ENCODE measurements around the gene STAM.

STAM gene

DNA sequence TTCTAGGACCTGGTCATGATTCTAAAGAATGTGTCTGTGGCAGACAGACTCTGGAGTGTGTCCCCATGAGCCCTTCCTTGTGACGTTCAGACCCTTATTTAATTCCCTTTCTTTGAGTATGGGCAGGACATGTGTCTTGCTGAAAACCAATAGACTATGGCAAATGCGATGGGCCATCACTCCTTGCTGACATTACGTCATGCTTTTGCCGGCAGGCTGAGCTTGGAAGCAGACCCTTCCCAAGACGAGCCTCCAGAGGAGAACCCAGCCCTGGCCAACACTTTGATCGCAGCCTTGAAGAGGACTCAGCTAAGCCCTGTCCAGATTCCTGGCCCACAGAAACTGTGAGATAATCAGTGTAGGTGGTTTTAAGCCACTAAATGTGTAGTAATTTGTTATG lies 89.7 kb downstream of the STAM start:
- DNase-seq: no peak

GRCh38 chr10:17734432-17735080 lies 90.6 kb downstream of the STAM start:
- DNase-seq: no peak

DNA sequence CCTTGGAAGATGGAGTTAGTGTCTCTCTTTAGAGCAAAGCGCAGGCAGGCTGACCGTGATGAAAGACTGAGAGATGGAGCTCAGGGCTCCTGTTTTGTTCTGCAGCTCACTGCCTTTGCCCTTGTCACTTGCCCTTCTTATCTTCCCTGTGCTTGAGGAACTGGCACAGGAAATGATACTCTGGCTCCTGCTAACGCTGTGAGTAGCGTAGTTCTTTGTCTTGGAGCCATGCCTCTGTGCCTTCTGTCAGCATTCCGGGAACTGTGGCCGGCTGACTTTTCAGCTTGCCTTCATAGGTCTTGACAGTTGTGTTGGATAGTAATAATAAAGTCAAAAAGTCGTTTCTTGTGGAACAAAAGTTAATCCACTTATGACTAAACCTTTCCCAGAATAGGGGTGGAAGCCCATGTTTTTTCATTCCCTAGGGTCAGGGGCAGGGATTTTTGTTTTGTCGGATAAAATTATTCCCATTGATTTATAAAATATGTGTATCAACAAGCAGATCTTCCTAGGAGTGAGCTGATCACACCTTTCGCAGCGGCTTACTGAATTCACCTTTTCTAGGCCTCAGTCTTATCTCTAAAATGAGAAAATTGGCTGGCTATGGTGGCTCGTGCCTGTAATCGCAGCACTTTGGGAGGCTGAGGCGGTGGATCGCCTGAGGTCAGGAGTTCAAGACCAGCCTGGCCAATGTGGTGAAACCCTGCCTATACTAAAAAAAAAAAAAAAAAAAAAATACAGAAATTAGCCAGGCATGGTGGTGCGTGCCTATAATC lies 91.4 kb downstream of the STAM start:
- no peak for DNase-seq

DNA sequence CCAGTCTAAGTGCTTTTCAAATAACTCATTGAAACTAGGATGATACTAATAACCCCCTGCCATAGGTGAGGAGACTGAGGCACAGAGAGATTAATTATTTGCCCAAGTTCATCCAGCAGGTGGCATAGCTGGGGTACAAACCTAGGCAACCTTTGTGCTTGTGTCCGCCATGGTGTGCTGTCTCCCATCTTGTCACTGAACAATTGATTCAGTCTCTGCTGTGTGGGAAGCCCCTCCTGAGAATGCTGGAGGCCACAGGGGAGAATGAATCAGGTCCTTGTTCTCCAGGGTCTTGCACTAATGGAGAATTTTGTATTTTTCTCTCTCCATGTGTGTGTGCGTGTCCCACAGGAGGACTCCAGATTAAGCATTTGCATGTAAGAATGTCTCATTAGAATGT lies 92.3 kb downstream of the STAM start:
- DNase-seq: no peak

- DNase-seq: no peak
These were observed 93.3 kb downstream of the STAM start for GRCh38 chr10:17737027-17737965.

- no peak for DNase-seq
These were observed 96.7 kb downstream of the STAM start for GRCh38 chr10:17740668-17741067.

DNA sequence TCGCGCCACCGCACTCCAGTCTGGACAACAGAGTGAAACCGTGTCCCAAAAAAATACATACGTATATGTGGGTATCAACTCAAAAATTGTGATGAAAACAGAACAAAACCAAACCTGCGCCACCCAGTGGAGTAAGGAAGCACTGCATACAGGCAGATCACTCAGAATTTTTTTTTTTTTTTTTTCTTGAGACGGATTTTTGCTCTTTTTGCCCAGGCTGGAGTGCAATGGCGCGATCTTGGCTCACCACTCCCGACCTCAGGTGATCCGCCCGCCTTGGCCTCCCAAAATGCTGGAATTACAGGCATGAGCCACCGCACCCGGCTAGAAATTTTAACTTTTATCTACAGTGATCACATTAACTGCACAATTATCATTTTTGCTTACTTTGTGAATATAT lies 99.0 kb downstream of the STAM start:
- DNase-seq: peak; percentile 70

DNA sequence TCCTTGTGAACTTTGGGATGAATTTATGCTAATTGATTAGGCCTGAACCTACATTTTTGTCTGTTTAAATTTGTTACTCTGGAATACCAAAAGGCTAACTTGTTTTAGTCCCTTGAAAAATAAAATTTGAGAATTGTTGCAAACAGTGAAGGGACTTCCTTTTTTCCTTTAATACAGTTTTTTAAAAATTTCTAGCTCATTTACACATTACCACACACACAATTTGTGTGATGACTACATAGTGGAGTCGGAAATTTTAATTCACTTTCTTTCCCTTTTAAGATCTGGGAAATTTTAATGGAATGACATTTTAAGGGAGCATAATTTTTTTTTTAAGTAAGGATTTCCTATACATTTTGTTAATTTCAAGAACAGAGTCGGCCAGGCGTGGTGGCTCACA lies 99.5 kb downstream of the STAM start:
- no peak for DNase-seq

DNA sequence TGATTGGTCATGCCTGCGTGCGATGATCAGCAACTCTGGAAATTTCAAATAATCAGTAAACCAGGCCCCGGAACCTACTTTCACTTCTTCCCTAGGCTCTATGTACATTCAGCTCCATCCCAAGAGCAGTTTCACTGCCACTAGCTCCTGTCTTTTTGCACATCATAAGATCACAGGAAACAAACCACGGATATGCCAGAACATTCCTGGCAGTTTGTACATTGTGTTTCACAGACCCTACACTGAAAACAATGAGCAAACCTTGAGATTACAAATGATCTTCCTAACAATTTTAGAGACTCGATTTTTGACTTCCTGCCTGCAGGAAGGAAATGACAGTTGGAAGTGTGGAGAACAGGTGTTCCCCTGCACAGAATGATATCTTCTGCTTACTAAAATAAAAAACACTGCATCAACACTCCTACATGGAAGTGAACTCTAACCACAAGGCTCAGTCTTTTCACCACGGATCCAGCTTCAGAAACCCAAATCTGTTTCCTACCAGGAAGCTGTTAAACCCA lies 100.5 kb downstream of the STAM start:
- no peak for DNase-seq

DNA sequence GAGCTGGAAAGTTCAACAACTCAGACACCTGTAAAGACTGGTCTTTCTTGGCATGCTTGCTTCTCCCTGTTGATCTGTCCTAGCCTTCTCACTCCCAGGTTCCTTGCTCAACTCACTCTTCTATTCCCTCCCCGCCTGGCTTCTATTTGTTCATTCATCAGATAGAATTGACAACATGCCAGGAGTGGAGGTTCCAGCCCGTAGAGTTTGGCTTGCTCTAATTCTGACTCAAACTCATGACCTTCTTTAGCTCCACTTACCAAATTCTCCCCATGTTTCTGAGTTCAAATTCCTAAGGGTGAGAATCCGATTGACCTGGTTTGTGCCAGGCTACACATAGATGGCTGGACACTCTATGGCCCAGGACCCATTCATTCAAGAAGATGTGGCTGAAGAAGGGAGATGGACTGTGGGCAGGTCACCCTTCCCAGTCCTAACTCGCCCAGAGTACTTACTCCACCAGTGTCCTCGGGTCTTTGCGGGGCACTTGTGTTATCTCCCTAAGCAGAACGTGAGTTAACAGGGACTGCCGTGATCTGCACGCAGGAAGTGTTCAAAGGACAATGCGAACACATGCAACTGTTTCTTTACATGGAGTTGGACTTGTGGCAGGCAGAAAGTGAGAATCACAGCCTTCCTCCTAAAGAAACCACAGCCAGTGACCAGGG lies 104.1 kb downstream of the STAM start:
- no peak for DNase-seq

DNA sequence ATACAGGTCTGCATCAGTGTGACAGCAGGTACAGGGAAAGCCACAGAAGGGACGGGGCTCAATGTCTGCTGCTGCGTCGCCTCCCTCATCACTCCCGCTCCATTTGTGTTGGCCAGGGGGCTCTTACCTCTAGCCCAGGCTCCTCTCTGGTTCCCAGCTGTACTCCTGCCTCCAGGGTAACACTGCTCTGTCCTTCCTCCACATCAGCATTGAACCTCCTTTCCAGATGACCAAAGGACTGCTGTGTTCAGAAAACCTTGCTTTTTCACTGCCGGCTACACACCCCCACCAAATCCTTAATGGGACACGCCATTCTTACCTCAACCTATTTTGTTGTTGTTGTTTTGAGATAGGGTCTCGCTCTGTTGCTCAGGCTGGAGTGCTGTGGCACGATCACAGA lies 105.9 kb downstream of the STAM start:
- no peak for DNase-seq

- no peak for DNase-seq
These were observed 108.0 kb downstream of the STAM start, which contains the start of gene TMEM236 for GRCh38 chr10:17751781-17752445. Gene TMEM236 (plus strand): TSS chr10:17752201. CDS start chr10:17752296, 95 bp downstream.

DNA sequence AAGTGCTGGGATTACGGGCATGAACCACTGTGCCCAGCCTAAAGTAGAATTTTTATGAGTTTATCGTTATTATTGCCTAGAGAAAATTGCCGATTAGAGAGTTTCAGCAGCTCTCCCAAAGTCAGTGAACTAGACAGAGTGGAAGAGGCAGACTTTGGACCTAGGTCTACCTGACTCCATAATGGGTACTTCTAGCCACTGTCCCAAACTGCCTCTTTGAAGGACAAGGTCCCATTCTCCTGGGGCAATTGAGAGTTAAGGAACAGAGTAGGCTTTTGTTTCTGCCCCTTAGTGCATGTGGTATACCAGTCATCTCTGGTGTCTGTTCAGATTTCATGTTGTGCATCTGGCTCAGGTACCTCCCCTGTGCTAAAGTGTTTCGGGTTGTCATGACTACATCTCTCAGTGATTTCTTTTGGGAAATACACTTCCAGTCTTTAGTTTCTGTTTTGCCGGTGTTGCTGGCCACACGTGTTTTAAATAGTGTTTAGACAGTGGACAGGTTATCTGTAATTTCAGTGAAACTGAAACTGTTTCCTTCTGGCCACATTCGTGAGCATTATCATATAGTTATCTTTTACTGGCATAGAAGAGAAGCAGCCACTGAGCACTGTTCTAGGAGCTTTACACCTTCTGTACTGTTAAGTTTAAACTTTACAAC lies 112.7 kb downstream of the STAM start:
- no peak for DNase-seq

- no peak for DNase-seq
These were observed 114.2 kb downstream of the STAM start for GRCh38 chr10:17758200-17758599.

DNA sequence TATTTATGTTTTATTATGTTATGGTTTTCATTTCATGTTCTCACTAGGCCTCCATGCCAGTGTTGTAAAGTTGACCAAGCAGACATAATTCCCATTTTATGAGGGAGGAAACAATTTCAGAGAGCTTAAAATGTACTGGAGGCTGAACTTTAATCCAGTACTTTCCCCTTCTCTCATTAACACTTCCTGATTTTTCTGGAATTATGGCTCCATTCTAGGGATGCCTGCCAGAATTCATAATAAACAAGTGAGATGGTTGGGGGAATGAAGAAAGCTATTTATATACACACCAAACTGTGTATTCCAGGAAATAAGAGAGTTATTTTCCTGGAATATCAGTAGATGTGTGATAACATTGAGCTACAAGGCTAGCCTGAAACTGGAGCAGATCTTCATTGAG lies 114.9 kb downstream of the STAM start:
- no peak for DNase-seq

DNA sequence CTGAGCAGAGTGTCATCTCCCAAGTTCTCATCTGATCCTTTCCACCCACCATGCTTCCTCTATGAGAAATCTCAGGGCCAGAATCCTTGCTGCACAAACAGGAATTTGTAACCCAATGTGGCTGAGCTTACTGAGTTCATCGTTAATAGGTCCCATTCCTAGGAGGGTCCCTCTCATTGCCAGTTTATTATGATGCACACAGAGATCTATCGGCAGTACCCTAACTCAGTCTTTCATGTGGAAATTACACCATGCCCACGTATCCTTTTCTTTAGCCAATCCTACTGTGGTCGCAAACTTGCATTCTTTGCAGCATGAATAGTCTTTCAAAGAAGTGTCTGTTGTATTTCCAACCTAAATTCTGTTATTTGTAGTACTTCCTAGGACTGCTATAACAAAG lies 120.2 kb downstream of the STAM start:
- DNase-seq: no peak

DNA sequence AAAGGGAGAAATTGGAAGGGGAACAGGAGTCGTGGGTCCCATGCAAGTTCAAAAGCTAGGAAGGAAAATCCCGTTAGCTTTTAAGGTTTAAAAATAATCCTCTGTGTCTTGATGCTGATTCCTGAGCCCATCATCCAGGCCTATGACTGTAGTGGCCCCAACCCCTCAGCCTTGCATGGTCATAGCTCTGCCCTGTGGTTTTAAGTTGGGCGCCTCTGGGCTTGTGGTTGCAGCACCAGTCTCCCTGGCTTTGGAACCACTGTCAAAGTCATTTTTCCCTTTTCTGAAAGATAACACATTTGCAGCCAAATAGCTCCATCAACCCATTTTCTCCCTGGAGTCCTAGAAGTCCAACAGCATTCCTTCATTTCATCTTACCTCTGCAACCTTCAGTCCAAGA lies 121.7 kb downstream of the STAM start:
- DNase-seq: no peak
